Activated CD4-positive, alpha-beta T cell treated with anti-CD3 and anti-CD28 coated beads, Interleukin-2, amount 10 ng/mL, durations not matched to agents 24 days and 14 days (primary cell): ENCODE data around the gene PBX1. TPM values are rescaled to one million over a fixed set of nuclear protein-coding genes. Genes with fewer than 3 reads are reported as not detected.

ENCODE experiments used
- DNase-seq: peaks from one replicate; pipeline ENCODE4 v3.0.0; 2022
- H3K27ac Mint-ChIP-seq: one replicate; pipeline ENCODE4 v1.8.0; 2022; ENCODE audit warnings: mild to moderate bottlenecking, mixed read lengths
- H3K27me3 Mint-ChIP-seq: one replicate; pipeline ENCODE4 v1.8.0; 2022; ENCODE audit warnings: mixed read lengths
- H3K36me3 Mint-ChIP-seq: one replicate; pipeline ENCODE4 v1.8.0; 2022; ENCODE audit warnings: low read depth, mild to moderate bottlenecking, mixed read lengths
- H3K4me1 Mint-ChIP-seq: one replicate; pipeline ENCODE4 v1.8.0; 2021; ENCODE audit warnings: mixed read lengths
- H3K4me3 Mint-ChIP-seq: one replicate; pipeline ENCODE4 v1.8.0; 2022; ENCODE audit warnings: mild to moderate bottlenecking, moderate library complexity, mixed read lengths
- H3K9me3 Mint-ChIP-seq: one replicate; pipeline ENCODE4 v1.8.0; 2021; ENCODE audit warnings: mixed read lengths
- intact Hi-C: fragments of 100-400 bp; cut with micrococcal nuclease; formaldehyde crosslinking; loops from one replicate; pipeline ENCODE4 v1.15.1; 2023
- total RNA-seq: library from RNA; stranded (reverse); gene quantifications from 2 replicates; pipeline ENCODE4 v1.2.3, GENCODE V29; 2022

PBX1 gene
- total RNA-seq, 1 donor from 2014 or later: not detected

DNA sequence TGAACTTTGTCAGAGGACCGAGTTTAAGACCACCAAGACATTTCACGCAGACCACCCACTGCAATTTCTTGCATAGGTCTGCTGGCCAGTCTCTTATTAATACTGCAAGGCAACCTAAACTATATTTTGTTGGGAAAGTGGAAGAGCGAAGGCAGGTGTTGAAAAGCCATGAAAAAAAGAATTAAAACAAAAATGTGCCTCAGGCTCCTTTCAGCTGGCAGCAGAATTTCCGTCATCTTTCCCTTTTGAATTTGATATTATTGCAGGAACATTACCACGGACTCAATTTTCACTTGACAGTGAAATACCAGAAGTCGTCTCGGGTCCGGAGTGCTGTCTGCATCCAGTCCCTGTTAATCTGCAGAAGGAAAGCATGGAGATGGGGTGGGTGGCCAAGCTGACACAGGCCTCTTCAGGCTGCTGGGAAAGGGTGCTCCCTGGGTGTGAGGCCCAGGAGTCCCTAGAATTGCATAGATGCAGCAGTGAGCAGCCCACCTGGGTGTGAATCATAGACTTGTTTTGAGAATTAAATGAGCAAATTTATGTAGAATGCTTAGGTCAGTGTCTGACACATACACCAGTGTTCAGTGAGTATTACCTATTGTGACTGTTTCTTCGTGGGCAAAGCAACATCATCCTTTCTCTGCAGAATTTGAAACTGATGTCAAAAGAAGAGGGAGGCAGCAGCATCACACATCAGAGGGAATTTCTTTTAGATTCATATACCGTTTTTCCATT is 150.7 kb downstream of the PBX1 start:
- H3K4me1 Mint-ChIP-seq: no peaks in the 10 kb centered on the region
- intact Hi-C loops: no loop called here
- H3K9me3 Mint-ChIP-seq: no peaks in the 10 kb centered on the region
- no peak for DNase-seq
- no peaks in the 10 kb centered on the region for H3K27me3 Mint-ChIP-seq
- H3K4me3 Mint-ChIP-seq: no peak overlapping the region
- H3K36me3 Mint-ChIP-seq: no peaks in the 10 kb centered on the region
- no peak overlapping the region for H3K27ac Mint-ChIP-seq

DNA sequence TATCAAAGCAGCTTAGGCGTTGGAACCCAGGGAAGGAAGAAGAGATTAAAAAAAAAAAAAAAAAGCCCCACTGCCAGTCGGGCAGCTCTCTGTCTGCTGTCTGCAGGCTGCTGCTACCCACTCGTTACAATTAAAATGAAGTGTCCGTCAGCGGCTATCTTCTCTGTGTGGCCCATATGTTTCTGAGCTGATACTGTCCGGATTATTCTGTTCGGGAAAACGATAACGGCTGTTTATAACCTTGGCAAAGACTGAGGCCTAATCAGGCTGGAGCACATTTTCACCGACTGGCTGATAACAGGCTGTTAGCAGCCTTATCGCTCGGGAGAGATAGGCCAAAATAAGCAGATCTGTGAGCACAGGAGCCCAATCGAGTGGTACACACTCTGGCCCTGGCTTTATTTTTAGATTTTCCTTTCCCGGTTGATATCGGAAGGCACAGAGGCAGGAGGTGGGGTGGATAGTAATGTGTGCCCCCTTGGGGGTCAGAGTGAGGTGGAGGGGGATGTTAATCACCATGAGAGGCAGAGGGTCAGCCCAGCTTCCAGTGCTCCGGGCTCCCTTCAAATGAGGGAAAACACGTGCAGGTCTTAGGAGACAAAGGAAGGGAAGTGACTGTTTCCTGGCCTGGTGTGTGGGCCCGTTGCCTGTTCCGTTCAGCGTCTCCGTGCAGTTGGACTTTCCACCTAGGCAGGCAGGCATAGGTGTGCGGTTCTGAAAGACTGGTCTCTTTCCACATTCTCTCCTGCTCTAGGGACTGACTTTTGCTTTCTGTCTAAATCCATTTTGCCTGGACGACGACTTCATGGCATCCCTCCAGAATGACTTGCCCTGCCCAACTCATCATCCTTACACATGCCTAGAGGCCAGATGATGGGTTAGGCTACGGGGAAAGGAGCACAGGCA is 153.4 kb downstream of the PBX1 start:
- Mint-ChIP-seq H3K27me3 (no peaks in the 10 kb centered on the region), H3K36me3 (no peaks in the 10 kb centered on the region), H3K4me3 (no peak overlapping the region)

DNA sequence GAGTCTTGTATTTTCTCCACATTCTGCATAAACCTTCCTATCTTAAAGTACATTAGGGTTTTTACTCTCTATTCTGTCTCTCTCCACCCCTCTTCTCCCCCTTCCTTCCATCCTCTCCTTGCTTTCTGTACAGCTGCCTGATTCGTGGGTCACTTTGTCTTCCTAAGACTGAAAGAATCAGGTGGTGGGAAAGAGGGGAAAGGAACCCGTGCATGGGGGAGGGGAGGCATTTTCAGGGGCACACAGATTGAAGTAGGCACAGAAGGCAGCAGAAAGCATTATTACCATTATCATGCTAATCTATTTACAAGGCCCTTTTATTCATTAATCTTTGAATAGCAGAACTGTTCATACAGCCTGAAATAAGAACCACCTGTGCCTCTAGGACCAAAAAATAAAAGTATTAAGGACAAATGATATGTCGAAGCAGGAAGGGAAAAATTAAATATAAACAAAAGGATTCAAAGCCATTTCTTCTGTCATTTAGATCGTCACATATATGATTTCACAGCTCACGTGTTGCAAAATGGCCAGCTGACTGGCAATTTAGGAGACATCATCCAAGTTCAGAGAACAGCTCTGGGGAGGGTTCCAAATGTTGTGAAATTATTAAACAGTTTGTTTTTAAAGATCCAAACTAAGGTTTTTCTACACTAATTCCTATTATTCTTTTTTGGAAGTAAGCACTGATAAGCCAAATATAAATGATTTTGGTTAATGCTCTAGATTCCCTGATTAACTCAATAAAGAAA is 154.6 kb downstream of the PBX1 start:
- DNase-seq: no peak
- no peak overlapping the region for H3K27ac Mint-ChIP-seq
- peaks cover 3% of the 10 kb centered on the region for H3K4me1 Mint-ChIP-seq
- H3K27me3 Mint-ChIP-seq: no peaks in the 10 kb centered on the region
- H3K36me3 Mint-ChIP-seq: no peaks in the 10 kb centered on the region
- H3K4me3 Mint-ChIP-seq: no peak overlapping the region
- intact Hi-C loops: no loop called here
- peaks cover 3% of the 10 kb centered on the region for H3K9me3 Mint-ChIP-seq

More for the DNA sequence above, 153.4 kb downstream of the PBX1 start:
- Mint-ChIP-seq H3K4me1 (peaks cover 3% of the 10 kb centered on the region), H3K9me3 (peaks cover 3% of the 10 kb centered on the region), H3K27ac (no peak overlapping the region)
- intact Hi-C loops: no loop called here
- DNase-seq: no peak

DNA sequence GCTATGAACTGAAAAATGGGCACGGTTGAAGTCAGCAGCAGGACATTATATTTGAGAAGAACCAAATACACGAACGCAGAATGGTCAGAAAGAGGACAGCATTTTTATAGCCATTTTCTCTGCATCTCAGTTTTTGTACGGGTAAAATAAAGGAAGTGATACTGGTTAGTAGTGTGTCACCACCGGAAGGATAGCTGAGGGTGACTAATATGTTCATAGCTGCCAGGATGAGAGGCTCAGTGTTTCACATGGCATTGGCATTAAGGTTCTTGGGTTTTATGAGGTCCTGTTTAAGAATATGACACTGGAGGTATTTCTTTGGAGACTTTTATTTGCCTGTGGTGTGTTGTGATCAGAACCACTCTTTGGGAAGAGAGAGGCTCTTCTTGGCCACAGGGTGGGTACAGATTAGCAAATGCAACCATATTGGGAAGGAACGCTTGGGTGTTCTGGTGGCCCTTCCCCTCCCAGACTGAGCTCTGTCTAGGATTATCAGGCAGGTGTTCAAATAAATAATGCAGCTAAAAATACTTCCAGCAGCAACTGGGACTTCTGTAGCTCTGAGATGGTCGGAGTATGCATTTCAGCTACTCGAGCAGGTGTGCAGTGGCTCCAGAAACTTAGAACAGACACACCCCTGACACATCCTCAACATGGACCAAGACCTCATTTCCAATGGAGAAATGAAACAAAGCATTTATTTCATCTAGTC is 158.2 kb downstream of the PBX1 start:
- no peaks in the 10 kb centered on the region for H3K27me3 Mint-ChIP-seq
- H3K36me3 Mint-ChIP-seq: no peaks in the 10 kb centered on the region
- H3K9me3 Mint-ChIP-seq: peaks cover 3% of the 10 kb centered on the region
- intact Hi-C loops: no loop called here
- no peak overlapping the region for H3K27ac Mint-ChIP-seq
- no peak overlapping the region for H3K4me3 Mint-ChIP-seq
- H3K4me1 Mint-ChIP-seq: peaks cover 7% of the 10 kb centered on the region
- DNase-seq: no peak

DNA sequence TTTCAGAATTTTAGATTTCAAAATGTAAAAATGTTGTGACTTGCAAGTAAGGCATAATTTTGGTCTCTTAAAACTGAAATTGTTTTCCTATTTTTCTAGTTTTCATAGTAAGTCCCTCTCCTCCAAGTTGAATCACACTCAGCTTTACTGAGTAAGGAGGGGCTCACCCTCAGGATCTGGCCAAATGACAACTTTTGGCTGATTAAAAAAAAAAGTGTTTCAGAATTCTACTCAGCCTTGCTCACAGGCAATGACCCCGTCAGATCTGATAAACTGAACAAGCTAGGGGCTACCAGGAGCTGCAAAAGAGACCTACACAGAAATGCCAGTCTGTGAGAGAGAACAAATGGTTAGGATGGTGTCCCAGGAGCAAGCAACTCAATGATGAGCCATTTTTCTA is 159.8 kb downstream of the PBX1 start:
- Mint-ChIP-seq H3K27me3 (no peaks in the 10 kb centered on the region), H3K4me1 (peaks cover 7% of the 10 kb centered on the region), H3K9me3 (peaks cover 3% of the 10 kb centered on the region), H3K4me3 (no peak overlapping the region), H3K36me3 (no peaks in the 10 kb centered on the region), H3K27ac (no peak overlapping the region)
- intact Hi-C loops: no loop called here
- DNase-seq: no peak

DNA sequence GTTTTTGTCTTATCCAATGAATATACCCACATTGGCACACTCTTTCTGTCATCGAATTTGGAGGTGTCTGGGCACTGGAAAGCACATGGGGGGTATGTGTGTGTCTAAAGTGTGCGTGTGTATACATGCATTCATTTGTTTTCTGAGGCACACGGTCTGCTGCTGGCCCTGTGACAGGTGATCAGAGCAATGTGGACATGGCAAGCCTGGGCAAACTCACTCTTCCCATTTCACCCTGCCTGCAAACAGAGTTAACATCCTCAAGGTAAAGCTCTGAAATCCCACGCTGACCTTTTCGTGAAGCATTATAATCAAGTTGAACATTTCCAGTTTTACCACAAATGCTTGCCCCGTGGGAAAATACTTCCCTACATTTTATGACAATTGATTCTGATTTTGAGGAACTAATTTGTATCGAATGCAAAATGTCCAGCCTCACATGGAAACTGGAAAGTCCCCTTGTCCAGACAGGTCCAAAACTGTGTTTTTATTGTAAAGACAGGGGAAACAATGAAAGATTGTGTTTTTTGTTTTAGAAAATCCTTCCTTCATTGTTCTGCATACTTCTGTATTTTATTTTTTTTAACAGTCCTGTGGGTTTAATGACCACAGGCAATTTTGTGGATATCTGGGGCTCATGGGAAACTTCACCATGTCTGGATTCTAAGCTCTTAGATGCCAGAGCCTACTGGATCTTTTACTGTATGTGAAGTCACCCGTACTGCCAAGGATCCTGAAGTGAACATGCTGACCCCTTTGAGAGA is 160.9 kb downstream of the PBX1 start:
- Mint-ChIP-seq H3K27ac (no peak overlapping the region), H3K36me3 (no peaks in the 10 kb centered on the region), H3K4me1 (peaks cover 7% of the 10 kb centered on the region), H3K27me3 (no peaks in the 10 kb centered on the region), H3K9me3 (peaks cover 3% of the 10 kb centered on the region), H3K4me3 (no peak overlapping the region)
- intact Hi-C loops: no loop called here
- no peak for DNase-seq

DNA sequence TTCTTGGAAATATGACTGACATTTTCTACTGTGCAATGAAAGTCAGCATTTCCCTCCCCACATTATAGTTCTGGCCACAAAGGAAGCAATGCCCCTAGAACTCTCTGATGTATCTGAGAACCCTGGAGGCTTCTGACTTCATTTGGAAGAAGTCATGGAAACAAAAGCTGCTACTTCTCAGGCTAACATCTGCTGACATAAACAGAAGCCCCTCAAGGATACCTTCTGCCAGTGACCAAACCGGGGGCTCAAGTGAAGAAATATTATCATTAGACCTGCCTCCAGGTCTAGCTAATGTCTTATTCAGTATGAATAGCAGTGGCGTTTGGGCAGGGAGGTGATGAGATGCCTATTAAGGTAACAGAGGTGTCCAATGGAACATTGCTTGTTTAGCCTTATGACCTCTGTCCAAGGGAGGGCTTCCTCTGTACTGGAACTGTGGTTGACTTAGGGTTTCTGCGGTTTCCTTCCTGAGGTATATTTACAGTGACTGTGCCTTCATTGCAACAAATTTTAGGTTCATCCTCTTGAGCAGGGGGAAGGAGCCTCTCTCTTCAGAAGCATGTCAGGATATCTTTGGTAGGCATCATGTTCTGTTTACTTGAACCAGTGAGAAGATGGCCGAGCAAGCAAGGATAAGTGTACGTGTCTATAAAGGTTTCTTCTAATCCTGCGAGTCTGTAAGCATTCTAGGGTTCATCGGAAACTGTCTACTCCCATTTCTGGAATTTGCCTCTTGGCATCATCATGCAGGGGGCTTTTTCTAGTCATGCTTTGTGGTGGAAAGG is 161.7 kb downstream of the PBX1 start:
- H3K36me3 Mint-ChIP-seq: no peaks in the 10 kb centered on the region
- H3K27me3 Mint-ChIP-seq: no peaks in the 10 kb centered on the region
- peaks cover 3% of the 10 kb centered on the region for H3K9me3 Mint-ChIP-seq
- intact Hi-C loops: no loop called here
- no peak for DNase-seq
- H3K4me3 Mint-ChIP-seq: no peak overlapping the region
- peaks cover 7% of the 10 kb centered on the region for H3K4me1 Mint-ChIP-seq
- H3K27ac Mint-ChIP-seq: no peak overlapping the region

DNA sequence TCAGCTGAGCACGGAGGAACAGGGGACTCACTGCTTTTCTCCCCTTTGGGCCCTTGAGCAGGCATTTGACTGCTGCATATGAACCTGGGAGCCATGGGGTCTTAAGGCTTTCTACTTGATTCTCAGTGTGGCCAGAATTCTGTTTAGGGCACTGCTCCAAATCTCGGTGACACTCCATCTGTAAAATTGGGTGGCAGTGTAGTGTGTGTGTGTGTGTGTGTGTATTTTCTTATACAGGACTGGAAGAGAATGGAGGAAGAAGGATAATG is 162.2 kb downstream of the PBX1 start:
- H3K36me3 Mint-ChIP-seq: no peaks in the 10 kb centered on the region
- no peaks in the 10 kb centered on the region for H3K27me3 Mint-ChIP-seq
- intact Hi-C loops: no loop called here
- H3K4me1 Mint-ChIP-seq: peaks cover 7% of the 10 kb centered on the region
- no peak overlapping the region for H3K4me3 Mint-ChIP-seq
- no peak overlapping the region for H3K27ac Mint-ChIP-seq
- H3K9me3 Mint-ChIP-seq: peaks cover 3% of the 10 kb centered on the region
- DNase-seq: no peak

DNA sequence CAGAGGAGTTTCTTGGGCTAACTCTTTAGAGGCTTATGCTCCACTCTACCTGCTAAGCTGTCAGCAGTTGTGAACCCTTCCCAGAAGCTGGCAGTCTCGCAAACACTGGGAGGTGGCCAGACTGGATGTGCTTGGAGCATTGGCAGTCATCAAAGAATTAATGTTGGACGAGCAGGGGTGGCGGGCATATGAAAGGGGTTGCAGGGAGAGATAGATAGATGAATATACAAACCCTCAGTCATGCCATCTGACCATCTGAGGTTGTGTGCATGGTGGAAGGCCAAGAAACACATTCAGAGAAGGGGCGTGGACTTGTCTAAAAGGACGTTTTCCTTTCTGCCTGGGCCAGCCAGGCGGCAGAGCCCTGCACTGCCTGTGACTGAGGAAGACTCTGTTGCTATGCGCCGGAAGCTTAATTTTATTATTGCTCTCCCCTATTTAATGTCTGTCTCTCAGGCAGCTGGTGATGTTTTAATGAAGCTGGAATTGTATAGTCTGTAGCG is 164.4 kb downstream of the PBX1 start:
- no peak for DNase-seq
- Mint-ChIP-seq H3K4me1 (peaks cover 4% of the 10 kb centered on the region), H3K4me3 (no peak overlapping the region), H3K36me3 (no peaks in the 10 kb centered on the region), H3K27me3 (no peaks in the 10 kb centered on the region), H3K27ac (no peak overlapping the region), H3K9me3 (no peaks in the 10 kb centered on the region)
- intact Hi-C loops: no loop called here

DNA sequence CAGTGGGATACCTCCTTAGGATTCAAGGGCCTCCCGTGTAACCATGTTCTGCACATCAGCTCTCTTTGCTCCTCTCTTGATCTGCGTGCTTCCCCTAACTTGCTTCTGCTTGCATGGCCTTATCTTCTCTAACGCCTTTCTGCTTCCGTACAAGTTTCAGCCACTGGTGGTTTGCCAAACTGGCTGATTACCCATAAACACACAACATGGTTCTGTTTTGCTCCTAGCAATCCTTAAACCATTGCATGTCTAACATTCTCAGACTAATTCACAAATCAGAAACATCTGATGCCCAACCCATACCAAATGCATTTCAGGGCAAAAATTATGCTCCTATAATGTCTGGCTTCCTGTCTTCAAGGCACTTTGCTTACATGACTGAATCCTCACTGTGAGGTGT is 166.4 kb downstream of the PBX1 start:
- peaks cover 4% of the 10 kb centered on the region for H3K4me1 Mint-ChIP-seq
- H3K36me3 Mint-ChIP-seq: no peaks in the 10 kb centered on the region
- H3K27ac Mint-ChIP-seq: no peak overlapping the region
- intact Hi-C loops: no loop called here
- DNase-seq: no peak
- no peaks in the 10 kb centered on the region for H3K27me3 Mint-ChIP-seq
- H3K4me3 Mint-ChIP-seq: no peak overlapping the region
- no peaks in the 10 kb centered on the region for H3K9me3 Mint-ChIP-seq

DNA sequence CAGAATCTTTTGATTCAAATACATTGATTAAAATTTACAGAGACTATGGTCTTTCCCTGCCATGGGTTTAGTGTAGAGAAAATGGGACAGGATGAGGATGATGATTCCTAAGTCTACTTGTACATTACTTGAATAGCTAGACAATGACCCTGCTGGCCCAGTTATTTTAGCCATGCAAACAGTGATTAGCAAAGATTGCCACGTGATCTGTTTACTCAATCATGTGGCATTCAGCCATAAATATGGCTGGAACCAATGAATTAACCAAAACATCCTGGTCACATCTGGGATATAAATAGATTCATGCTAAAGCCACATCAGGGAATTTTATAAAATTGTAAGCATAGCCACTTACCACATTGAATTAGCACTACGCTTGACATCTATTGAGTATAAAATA is 167.3 kb downstream of the PBX1 start:
- H3K27ac Mint-ChIP-seq: no peak overlapping the region
- DNase-seq: no peak
- H3K4me3 Mint-ChIP-seq: no peak overlapping the region
- intact Hi-C loops: no loop called here
- no peaks in the 10 kb centered on the region for H3K9me3 Mint-ChIP-seq
- H3K4me1 Mint-ChIP-seq: no peaks in the 10 kb centered on the region
- no peaks in the 10 kb centered on the region for H3K36me3 Mint-ChIP-seq
- H3K27me3 Mint-ChIP-seq: no peaks in the 10 kb centered on the region

DNA sequence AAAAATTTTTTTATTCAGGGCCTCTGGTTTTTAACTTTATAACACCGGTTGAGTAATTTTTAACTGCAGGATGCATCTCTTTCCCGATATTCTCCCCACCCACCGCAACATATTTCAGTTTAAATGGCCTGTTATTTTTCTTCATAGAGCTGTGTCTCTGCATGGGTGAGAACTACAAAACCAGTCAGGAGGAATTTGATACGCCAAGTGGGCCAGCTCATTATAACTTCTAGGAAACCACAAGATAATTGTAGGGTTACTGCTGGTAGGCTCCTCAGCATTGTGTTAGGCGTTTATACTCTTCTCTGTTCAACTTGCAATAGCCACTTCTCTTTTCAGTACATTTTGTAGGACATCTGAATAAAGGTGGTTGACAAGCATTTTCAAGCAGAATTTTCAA is 169.7 kb downstream of the PBX1 start:
- H3K36me3 Mint-ChIP-seq: no peaks in the 10 kb centered on the region
- no peak for DNase-seq
- H3K4me1 Mint-ChIP-seq: no peaks in the 10 kb centered on the region
- intact Hi-C loops: no loop called here
- no peak overlapping the region for H3K4me3 Mint-ChIP-seq
- no peaks in the 10 kb centered on the region for H3K9me3 Mint-ChIP-seq
- H3K27ac Mint-ChIP-seq: no peak overlapping the region
- H3K27me3 Mint-ChIP-seq: no peaks in the 10 kb centered on the region
